Effector memory CD8-positive, alpha-beta T cell (primary cell): ENCODE data around the gene TMEM269.
"Not testable (repeated sequence)": the region's sequence is repeated elsewhere in the genome, so short reads cannot be mapped to it uniquely, and the experiment has no call there.

Source experiments
- ATAC-seq: fragments of 150-1000 bp; cut with Tn5 transposase; replicated peaks from 2 replicates; pipeline ENCODE4 v1.10.0; 2021; ENCODE audit warnings: mild to moderate bottlenecking, moderate library complexity
- DNase-seq, 3 experiments: peaks; one replicate each; pipeline ENCODE4 v3.0.0; 2021
- H3K27ac Mint-ChIP-seq, 2 donors: one replicate each; pipeline ENCODE4 v1.8.0; 2022; ENCODE audit warnings: mild to moderate bottlenecking in 2 of 2, mixed read lengths in 2 of 2, moderate library complexity in 2 of 2
- H3K27me3 Mint-ChIP-seq, 2 donors: one replicate each; pipeline ENCODE4 v1.8.0; 2022; ENCODE audit warnings: mixed read lengths in 2 of 2
- H3K36me3 Mint-ChIP-seq: one replicate; pipeline ENCODE4 v1.8.0; 2022; ENCODE audit warnings: mild to moderate bottlenecking, moderate library complexity, mixed read lengths; ENCODE audit not compliant: insufficient read depth
- H3K4me1 Mint-ChIP-seq, 2 donors: one replicate each; pipeline ENCODE4 v1.8.0; 2022; ENCODE audit warnings: low read depth in 2 of 2, mixed read lengths in 2 of 2
- H3K4me3 Mint-ChIP-seq, 2 donors: one replicate each; pipeline ENCODE4 v1.8.0; 2022; ENCODE audit warnings: mild to moderate bottlenecking in 2 of 2, mixed read lengths in 2 of 2, moderate library complexity in 2 of 2
- H3K9me3 Mint-ChIP-seq, 2 donors: one replicate each; pipeline ENCODE4 v1.8.0; 2022; ENCODE audit warnings: mixed read lengths in 2 of 2

The TMEM269 gene

DNA sequence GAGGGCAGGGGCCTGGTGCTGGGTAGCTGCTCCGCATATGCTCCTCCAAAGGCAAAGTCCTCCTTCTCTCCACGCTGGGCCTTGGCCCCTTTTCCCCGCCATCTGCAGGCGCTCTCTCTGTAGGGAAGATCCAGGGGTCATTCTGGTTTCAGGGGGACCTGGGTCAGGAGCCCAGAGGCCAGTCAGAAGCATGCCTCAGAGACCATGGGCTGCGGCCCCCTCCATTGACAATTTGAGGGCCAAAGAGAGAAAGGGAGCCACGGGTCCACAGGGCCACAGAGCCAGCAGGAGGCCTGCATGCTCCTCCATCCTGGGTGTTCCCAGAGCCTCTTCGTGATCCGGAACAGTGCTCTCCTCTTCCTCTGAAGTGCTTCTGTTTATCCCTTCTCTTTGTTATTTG lies 42.6 kb upstream of the TMEM269 start:
- no peak overlapping the region for H3K4me3 Mint-ChIP-seq
- no peaks in the 10 kb centered on the region for H3K27me3 Mint-ChIP-seq
- no peaks in the 10 kb centered on the region for H3K9me3 Mint-ChIP-seq
- DNase-seq (no peak), ATAC-seq (no peak)
- H3K4me1 Mint-ChIP-seq, result peaks cover 0 to under 1% of the 10 kb centered on the region in 2 donors
- no peak overlapping the region for H3K27ac Mint-ChIP-seq
- H3K36me3 Mint-ChIP-seq, result peaks cover 14% of the 10 kb centered on the region

DNA sequence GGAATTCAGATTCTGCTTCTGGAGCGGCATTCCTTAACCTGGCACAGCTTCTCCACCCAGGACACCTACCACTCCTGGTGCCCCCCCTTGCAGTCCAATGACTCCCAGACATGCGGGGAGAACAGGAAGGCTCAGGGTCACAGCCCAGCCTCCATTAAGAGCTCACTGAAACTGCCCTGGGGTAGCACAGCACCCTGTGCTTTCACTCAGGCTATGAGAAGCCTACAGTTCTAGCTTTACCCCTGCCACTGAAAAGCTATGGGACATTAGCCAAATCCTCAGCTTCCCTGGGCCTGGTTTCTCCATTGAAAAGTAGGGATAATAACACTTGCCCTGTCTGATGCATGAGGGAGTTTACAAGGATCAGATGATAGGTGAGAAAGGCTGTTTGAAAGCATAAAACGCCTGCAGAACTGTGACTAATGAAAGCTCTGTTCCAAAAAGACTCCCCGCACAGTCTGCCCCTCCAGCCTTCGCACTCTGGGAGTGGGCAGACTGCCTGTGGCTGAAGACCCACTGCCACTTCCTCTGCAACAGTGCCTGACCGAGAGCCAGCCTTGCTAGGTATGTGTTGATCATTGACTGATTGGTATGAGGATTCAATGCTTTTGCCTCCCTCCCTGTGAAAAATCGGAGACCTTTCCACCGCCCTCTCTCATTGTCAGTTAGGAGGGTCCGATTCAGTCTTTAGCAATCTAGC lies 42.0 kb upstream of the TMEM269 start:
- ATAC-seq, result no peak
- H3K9me3 Mint-ChIP-seq, result no peaks in the 10 kb centered on the region
- H3K36me3 Mint-ChIP-seq, result peaks cover 15% of the 10 kb centered on the region
- no peak overlapping the region for H3K4me3 Mint-ChIP-seq
- no peaks in the 10 kb centered on the region for H3K27me3 Mint-ChIP-seq
- no peaks in the 10 kb centered on the region for H3K4me1 Mint-ChIP-seq
- DNase-seq, result no peak
- no peak overlapping the region for H3K27ac Mint-ChIP-seq

DNA sequence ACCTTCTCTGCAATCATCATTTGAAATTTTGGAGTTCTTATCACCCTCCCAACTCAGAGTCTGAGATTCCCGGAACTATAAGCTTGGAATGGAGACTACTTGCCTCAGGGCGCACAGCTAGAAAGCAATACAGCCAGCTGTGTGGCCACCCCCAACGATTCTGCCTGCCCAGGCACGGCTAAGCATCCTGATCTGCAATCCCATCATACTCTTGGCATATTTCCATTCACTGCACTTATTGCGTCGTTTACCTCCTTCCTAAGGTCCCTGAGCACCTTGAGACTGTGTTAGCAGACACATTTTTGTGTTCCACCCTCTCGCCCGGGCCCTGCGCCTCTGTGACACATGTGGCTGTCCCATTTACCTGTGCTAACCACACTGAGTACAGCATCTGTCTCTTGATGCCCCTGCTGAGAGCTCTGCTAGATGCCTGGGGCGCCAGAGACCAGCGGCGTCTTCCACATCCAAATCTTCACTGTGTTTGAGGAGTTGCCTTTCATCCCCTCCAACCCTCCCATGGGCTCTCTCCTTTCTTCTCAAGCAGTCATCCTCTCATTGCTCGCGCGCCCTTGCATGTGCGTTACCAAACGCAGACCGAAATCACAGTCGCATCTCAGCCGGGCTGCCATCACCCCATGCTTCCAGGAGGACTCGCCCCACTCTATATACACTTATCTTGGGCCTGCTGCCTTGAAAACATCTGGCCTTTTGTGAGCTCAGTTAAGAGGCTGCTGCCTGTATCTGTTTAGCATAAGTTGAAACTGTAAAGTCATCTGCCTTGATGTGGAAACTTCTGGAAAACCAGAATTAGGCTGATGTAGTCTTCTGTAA lies 41.3 kb upstream of the TMEM269 start:
- no peaks in the 10 kb centered on the region for H3K4me1 Mint-ChIP-seq
- no peak overlapping the region for H3K27ac Mint-ChIP-seq
- no peak overlapping the region for H3K4me3 Mint-ChIP-seq
- H3K9me3 Mint-ChIP-seq, result no peaks in the 10 kb centered on the region
- peaks cover 18% of the 10 kb centered on the region for H3K36me3 Mint-ChIP-seq
- DNase-seq (no peak), ATAC-seq (no peak)
- H3K27me3 Mint-ChIP-seq, result no peaks in the 10 kb centered on the region

DNA sequence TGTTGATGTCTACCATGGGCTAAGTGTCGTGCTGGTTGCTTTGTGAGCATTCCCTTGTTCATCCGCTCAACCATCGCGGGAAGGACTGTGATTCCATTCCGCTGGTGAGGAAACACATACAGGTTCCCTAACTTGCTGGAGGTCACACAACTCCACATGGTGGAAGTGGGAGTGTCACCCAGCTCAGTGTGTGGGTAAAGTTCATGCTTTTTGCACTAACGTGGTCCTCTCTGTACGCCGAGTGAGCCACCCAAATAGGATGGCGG lies 40.7 kb upstream of the TMEM269 start:
- Mint-ChIP-seq H3K4me3 (no peak overlapping the region), H3K36me3 (peaks cover 15% of the 10 kb centered on the region), H3K27ac (no peak overlapping the region), H3K9me3 (no peaks in the 10 kb centered on the region), H3K27me3 (no peaks in the 10 kb centered on the region), H3K4me1 (no peaks in the 10 kb centered on the region)
- DNase-seq (no peak), ATAC-seq (no peak)

DNA sequence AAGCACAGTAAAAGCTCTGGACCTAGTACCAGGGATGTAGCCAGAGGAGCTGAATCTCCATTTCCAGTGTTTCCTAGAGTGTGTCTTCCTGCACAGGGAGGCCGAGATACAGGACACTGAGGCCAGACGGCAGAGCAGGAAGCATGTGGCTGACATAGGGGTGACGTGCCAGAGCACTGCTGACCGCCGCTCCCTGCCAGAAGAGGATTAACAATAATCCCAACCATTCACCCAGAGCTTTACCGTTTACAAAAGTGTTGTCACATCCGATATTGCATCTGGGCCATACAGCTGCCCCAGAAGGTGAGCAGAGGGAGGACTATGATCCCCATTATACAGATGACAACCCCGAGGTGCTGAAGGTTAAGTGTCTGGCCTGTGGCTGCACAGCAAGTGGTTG lies 38.9 kb upstream of the TMEM269 start:
- ATAC-seq (no peak), DNase-seq (no peak)
- Mint-ChIP-seq H3K4me1 (no peaks in the 10 kb centered on the region), H3K27me3 (no peaks in the 10 kb centered on the region), H3K27ac (no peak overlapping the region), H3K4me3 (no peak overlapping the region), H3K36me3 (peaks cover 16% of the 10 kb centered on the region), H3K9me3 (no peaks in the 10 kb centered on the region)

DNA sequence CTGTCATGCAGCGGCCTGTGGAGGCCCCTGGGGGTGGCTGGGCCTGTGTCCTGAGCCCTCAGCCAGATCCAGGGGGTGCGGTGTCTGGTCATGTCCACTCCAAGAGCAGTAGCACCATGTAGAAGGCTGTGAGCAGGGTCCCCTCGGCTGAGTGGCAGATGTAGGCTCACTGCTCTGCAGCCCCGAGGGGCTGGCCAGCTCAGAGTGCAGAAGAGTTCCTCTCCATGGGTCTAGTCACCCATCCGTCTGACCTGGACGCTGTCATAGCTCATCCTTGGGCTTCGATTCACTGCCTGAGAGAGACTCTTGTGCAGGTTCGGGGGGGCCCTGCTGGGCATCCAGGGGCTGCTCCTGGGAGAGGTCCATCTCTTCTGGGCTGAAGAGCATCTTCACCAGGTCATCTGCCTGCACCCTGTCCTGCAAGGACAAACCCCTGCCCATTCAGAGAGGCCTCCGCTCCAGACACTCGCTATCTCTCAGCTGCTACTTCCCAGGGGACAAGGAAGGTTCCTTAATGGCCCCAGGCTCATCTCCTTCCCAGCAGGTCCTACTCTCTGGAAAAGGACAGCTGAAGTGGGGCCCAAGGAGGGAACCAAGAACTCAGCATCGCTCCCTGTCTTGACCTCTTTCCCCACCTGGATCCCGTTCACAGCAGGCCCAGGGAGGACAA lies 38.2 kb upstream of the TMEM269 start:
- no peak overlapping the region for H3K27ac Mint-ChIP-seq
- no peak overlapping the region for H3K4me3 Mint-ChIP-seq
- no peaks in the 10 kb centered on the region for H3K9me3 Mint-ChIP-seq
- peaks cover 16% of the 10 kb centered on the region for H3K36me3 Mint-ChIP-seq
- ATAC-seq (no peak), DNase-seq (no peak)
- no peaks in the 10 kb centered on the region for H3K27me3 Mint-ChIP-seq
- H3K4me1 Mint-ChIP-seq, result no peaks in the 10 kb centered on the region

DNA sequence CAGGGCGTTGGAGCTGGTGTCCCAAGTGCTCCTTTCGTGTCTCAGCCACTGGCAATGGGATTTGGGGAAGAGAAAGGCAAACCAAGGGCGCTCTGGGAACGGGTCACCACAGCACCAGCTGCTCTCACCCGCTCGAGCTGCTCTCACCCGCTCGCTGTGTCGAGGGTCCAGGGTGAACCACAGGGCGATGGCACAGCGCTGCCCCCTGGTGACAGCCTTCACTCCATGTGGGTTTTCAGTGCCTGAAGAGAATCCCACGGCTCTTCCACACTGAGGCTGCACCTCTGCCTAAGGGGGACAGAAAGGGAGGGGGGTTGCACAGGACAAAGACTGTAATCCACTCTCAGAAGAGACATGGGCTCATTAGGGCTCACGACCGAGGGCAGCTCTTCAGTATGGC lies 37.7 kb upstream of the TMEM269 start:
- peak; percentile 32 for ATAC-seq
- Mint-ChIP-seq H3K4me3 (no peak overlapping the region), H3K27me3 (no peaks in the 10 kb centered on the region), H3K36me3 (peaks cover 17% of the 10 kb centered on the region), H3K9me3 (no peaks in the 10 kb centered on the region), H3K4me1 (no peaks in the 10 kb centered on the region), H3K27ac (no peak overlapping the region)
- peak; percentile 25 to 37 (median 29) for DNase-seq

DNA sequence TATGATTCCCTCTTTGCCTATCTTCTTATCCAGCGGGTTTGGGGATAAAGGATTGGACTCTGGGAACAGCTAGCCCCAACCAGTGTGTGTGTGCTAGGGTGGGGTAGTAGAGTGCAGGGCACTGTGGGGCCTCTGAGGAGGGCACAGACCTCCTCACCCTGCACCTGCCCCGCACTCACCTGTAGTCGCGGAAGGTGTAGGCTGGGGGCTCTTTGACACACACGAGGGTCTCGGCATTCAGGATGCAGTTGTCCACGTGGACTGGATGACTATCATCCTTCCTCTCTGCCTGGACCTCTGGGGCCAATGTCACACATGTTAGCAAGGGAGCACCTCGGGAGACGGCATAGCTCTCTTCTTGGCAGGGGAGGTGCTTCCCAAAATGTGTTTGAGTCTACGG lies 36.8 kb upstream of the TMEM269 start:
- H3K4me1 Mint-ChIP-seq, result no peaks in the 10 kb centered on the region
- ATAC-seq (no peak), DNase-seq (no peak)
- H3K27me3 Mint-ChIP-seq, result no peaks in the 10 kb centered on the region
- H3K36me3 Mint-ChIP-seq, result peaks cover 24% of the 10 kb centered on the region
- no peaks in the 10 kb centered on the region for H3K9me3 Mint-ChIP-seq
- H3K4me3 Mint-ChIP-seq, result no peak overlapping the region
- H3K27ac Mint-ChIP-seq, result no peak overlapping the region

DNA sequence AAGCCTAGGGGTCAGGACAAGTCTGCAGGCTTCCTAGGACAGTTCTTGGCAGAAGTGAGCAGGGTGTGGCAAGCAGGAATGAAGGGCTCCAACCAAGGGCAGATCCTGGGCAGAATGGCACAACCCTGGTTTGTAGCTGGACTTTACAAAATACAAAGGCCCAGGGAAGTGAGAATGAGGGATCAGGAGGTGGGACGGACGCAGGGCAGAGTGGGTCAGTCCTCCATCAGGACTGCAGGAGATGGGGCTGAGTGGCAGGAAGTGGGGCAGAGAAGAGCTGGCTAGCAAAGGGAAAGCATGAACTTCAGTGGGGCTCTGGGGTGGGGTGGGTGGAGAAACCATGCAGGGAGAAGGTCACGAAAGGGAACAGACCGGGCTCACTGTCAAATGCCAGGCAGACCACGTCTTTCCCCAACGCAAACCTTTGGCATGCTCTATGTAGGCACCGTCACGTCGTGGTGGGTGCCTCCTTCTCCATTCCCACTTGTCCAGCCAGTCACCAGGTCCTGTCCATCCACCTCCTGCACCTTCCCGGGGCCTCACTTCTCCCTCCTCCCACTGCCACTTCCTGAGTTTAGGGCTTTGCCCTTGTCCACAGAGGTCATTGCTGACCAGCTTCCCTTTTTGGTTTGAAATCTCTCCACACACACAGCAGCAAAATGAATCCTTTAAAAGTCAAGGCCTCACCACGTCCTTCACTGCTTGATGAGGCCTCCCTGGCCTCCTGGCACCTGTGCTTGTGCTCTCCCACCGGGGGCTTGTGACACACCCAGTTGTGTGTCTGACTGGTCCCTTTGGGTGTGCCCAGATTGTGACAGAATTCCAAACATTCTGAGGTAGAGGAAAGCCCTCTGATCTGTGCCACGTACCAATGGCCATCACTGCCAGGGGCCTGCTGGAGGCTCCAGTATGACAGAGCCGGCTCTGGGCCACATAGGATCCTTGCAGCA lies 36.1 kb upstream of the TMEM269 start:
- Mint-ChIP-seq H3K36me3 (peaks cover 25% of the 10 kb centered on the region), H3K9me3 (no peaks in the 10 kb centered on the region), H3K27ac (peak overlapping the region in 1 of 2 donors; percentile 39), H3K27me3 (no peaks in the 10 kb centered on the region), H3K4me3 (no peak overlapping the region), H3K4me1 (no peaks in the 10 kb centered on the region)
- ATAC-seq (no peak), DNase-seq (no peak)

DNA sequence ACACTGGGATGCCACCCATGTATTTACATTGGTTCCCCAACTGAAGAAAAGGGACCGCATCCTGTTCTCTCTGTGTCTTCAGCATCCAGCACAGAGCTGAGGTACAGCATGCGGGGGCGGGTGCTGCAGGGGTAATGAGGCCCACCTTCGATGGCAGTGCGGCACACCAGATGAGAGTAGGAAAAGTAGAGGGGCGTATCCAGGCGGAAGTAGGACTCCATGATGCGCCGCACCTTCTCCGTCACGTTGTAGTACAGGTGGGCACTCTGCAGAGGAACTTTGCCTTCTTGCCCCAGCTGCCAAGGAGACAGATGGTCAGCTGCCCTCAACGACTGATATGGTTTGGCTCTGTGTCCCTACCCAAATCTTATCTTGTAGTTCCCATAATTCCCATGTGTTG lies 34.8 kb upstream of the TMEM269 start:
- Mint-ChIP-seq H3K27me3 (no peaks in the 10 kb centered on the region), H3K27ac (peak overlapping the region in 1 of 2 donors; percentile 57), H3K9me3 (no peaks in the 10 kb centered on the region), H3K36me3 (peaks cover 28% of the 10 kb centered on the region), H3K4me1 (no peaks in the 10 kb centered on the region), H3K4me3 (no peak overlapping the region)
- ATAC-seq (no peak), DNase-seq (no peak)

DNA sequence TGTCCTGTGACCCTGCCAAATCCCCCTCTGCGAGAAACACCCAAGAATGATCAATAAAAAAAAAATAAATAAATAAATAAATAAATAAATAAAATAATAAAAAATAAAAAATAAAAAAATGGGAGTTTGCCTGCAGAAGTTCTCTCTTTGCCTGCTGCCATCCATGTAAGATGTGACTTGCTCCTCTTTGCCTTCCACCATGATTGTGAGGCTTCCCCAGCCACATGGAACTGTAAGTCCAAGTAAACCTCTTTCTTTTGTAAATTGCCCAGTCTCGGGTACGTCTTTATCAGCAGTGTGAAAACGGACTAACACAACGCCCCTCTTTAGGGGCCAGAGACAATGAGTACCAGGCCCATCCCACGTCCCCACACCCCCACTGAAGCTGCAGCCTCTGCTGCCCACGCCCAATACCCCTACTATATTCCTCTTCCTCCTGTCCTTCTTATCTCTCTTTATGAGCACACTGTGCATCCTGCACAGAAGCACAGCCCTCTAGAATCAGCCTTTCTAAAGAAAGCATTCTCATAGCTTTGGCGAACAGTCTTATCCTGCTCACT lies 33.2 kb upstream of the TMEM269 start:
- not testable (repeated sequence) for H3K4me1 Mint-ChIP-seq, DNase-seq, ATAC-seq, H3K4me3 Mint-ChIP-seq, H3K27ac Mint-ChIP-seq, H3K9me3 Mint-ChIP-seq, H3K27me3 Mint-ChIP-seq
- peaks cover 26% of the 10 kb centered on the region for H3K36me3 Mint-ChIP-seq

DNA sequence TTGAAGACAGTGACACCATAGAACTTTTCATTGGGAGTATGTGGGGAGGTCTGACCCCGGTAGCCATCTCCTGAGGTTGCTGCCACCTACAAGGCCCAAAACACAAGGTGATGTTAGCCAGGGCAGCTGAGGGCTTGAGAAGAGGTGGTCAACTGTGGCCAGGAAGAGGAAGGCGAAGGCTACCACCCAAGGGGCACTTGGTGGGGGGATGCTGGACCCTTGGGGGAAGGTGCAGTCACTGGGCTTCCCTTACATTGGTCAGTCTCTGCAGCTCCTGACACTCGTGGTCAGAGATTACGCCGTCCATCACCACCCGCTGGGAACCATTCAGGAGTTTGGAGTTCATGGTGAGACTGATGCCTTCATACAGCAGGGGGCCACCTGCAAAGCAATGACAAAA lies 32.5 kb upstream of the TMEM269 start:
- H3K4me1 Mint-ChIP-seq, result peaks cover 2 to 6% of the 10 kb centered on the region in 2 donors
- H3K9me3 Mint-ChIP-seq, result no peaks in the 10 kb centered on the region
- no peaks in the 10 kb centered on the region for H3K27me3 Mint-ChIP-seq
- peaks cover 27% of the 10 kb centered on the region for H3K36me3 Mint-ChIP-seq
- no peak overlapping the region for H3K27ac Mint-ChIP-seq
- H3K4me3 Mint-ChIP-seq, result no peak overlapping the region
- ATAC-seq (no peak), DNase-seq (no peak)

DNA sequence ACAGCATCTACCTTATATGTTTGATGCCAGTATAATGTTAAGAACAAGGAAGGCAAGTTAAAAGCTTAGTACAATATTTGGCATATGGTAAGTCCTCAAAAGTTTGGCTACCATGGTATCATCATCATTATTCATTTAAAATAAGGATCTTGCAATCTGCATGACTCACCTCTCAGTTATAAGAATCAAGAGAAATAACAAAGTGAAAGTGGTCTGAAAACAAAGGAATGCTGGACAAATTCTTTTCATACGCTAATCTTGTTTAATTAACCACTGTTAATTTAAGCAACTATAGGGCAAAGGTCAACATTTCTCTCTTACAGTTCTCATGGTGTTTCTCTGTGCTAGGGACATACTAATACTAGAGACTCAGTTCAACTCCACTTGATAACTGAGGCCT lies 31.7 kb upstream of the TMEM269 start:
- H3K4me3 Mint-ChIP-seq, result no peak overlapping the region
- ATAC-seq, result no peak
- DNase-seq, result no peak
- H3K9me3 Mint-ChIP-seq, result no peaks in the 10 kb centered on the region
- H3K36me3 Mint-ChIP-seq, result peaks cover 23% of the 10 kb centered on the region
- no peaks in the 10 kb centered on the region for H3K27me3 Mint-ChIP-seq
- no peak overlapping the region for H3K27ac Mint-ChIP-seq
- peaks cover 2 to 6% of the 10 kb centered on the region in 2 donors for H3K4me1 Mint-ChIP-seq
